NCI-H526 (cell line): Measurements from ENCODE around the gene BCAT1.
"Not testable (repeated sequence)": the region's sequence is repeated elsewhere in the genome, so short reads cannot be mapped to it uniquely, and the experiment has no call there.

Experiments used
- DNase-seq, 2 experiments: peaks; one replicate each; lab custom pipeline; 2025; lab: John Stamatoyannopoulos, UW

The BCAT1 gene

DNA sequence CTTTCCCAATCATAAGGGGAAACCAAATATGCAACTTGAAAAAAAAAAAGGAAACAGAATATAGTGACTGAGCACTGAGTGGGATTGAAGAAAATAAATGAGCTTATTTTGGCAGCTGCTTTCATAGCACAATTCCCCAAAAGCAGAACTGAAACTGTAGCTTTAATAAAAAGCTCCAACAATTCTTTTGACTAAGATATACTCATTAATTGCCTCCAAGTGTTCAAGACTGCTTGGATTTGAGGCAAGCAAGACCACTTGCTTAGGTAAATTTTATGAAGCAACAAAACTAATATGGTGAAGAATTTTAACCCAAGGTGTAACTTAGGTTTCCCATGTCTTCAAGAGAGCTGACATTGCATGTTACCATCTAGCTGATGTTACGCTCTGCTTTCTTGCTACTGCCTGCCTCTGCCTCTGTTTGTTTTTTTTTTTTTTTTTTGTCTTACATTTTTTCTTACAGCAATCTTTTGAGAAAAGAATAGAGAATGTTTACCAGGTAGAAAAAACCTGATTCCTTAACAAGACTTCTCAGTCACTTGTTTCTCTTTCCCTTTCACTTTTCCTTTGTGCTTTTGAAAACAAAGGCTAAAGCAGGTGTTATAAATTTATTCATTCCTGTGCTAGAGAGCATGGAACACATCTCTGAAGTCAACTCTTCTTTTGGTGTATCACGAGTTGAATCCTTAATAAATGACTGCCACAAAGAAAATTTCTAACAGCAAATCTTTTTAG, 134.4 kb downstream of the BCAT1 start:
- no peak for DNase-seq

DNA sequence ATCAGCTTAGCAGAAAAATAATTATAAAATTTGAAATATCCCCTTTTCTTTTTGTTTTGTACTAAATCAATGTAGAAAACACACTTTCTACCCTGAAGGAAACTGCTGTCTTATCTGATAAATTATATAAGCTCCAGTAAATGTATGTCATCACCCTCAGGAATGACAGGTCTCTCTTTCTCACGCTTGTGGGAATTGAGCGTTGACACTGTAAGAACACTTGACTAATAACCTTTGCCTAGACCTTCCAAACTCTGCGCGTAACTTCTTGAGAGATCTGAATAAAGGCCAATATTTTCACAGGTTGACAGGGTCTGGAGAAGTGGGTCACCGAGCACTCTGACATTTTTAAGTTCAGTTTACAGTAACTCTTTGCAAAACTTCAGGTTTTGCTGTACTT, 138.5 kb downstream of the BCAT1 start:
- DNase-seq, result no peak

DNA sequence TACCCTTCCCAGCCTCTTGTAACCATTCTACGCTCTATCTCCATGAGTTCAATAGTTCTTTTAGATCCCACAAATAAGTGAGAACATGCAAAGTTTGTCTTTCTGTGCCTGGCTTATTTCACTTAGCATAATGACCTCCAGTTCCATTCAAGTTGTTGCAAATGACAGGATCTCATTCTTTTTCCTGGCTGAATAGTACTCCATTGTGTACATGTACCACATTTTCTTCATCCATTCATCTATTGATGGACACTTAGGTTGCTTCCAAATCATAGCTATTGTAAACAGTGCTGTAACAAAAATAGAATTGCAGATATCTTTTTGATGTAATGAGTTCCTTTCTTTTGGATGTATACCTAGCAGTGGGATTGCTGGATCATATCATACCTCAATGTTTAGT, 139.6 kb downstream of the BCAT1 start:
- DNase-seq, result not testable (repeated sequence)

- no peak for DNase-seq
Observed at GRCh38 chr12:24808651-24809050, 140.2 kb downstream of the BCAT1 start.

DNA sequence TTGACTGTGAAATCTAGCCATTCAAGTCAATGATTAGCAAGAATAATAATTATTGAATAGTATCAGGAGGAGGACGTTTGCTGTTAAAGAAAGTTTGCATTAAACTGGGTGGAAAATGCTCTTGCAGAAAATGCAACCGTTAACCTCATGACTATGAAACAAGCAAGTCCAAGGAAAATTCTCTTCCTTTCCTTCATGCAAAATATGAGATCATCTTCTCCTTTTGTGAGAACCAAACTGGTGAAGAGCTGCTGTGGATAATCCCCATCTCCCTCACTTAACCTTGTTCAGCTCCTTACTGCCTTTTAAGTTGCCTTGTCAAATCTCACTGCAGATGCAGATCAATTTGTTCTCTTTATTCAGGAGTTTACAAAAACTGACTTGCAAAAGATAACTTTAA, 142.5 kb downstream of the BCAT1 start:
- DNase-seq, result no peak

GRCh38 chr12:24803430-24804245, 145.3 kb downstream of the BCAT1 start:
- DNase-seq, result no peak

GRCh38 chr12:24798335-24798734, 150.6 kb downstream of the BCAT1 start:
- DNase-seq, result no peak

DNA sequence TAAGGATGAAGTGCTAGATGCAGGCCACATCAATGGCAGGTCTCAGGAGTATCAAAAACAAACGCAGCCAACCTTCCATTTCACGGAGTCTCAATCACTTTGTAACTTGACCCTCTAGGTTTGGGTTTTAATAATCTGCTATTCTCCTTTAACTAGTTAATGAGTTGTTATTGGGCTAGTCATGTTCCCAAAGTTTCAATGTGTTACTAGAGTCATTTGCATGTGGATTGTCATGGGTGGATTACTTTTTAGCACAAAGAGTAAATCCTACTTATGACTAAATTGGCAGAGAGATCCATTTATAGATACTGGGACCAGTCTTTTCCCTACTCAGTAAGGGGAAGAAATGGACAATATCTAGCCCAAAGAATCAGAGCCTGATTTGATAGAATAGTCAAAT, 151.0 kb downstream of the BCAT1 start:
- DNase-seq, result no peak

DNA sequence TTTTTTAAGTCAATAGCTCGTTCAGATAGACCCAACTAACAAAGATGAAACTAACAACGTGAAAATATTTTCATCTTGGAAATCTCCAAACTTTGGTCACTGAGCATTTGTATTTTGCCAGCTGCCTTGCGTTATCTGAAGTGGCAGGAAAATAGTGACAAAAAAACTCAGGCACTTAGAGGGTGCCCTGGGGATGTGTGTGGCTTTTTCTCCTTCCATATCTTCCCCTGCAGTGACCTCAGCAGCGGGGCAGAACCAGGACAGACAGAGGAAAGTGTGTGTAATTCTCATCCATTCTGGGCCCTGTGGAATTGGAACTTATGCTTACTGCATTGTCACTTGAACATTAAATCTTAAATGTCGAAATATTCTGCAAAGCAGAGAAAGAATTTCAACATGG, 152.0 kb downstream of the BCAT1 start:
- no peak for DNase-seq

- no peak for DNase-seq
Observed at GRCh38 chr12:24795699-24796347, 153.1 kb downstream of the BCAT1 start.

DNA sequence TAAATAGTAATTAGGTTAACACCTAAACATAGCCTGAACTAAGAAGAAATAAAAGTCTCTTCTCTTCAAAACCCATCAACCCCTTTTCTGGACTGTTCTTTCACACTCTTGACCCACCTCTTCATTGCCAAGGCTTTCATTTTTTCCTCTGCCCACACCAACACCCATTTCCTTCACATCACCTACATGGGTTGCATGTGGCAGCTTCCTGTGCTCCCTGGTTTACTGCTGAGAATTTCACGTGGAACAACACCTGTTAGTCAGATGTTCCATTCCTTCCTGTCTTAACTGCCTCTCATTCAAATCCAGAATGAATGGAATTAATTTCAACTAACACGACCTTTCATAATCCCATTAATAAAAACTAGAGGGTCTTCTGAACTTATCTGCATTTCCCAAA, 157.3 kb downstream of the BCAT1 start:
- DNase-seq, result no peak

DNA sequence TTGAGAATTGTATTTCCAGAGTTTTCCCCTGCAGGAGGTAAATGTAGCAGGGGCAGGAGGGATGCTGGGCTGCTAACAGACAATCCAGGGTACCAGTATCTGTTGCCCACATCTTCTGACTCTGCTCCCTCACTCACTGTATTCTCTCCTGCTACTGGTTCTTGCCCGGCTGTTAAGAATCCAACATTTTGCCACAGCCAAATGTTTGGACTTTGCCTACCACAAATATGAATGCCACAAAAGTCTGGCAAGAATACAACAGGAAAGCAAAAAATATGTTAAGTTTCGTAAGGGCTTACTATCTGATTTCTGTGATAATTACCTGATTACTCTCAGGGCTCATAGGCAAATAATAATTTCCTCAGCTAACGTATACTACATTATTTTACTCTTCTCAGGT, 160.0 kb downstream of the BCAT1 start:
- DNase-seq, result no peak

GRCh38 chr12:24780697-24781368, 168.1 kb downstream of the BCAT1 start:
- DNase-seq, result peak in 1 of 2 experiments; percentile 45

DNA sequence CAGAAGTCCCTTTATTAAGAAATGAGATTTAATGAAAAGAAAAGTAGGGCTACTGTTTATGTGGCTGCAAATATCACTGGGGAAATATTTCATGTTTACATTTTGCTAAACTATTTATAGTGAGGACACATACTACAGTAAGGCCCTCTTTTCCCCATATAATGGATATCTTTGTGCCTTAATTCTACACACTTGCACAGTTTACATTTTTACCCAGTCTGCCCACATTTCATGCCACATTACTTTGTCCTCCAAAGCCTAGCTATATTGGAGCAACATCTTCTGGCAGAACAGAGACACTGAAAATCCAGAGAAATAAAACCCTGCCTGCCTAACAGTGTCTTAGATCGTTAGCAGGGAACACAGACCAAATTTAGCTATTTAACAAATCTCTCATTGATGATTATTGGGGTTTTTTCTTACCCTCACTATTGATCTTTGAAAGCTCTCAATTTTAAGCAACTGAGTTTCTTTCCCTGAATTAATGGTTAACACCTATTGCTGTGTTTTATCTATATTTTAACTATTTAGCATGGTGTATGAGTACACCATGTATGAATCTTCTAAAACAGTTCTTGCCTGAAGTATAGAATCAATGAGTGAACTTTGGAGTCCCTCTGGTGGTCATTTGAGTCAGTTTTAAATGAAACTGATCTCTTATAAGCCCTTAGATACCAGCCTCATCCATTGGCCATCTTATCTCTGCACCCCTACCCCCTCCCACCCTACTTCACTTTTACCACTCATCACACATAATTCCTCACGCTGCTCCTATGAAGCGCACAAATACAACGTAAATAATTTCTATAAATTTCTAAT, 170.2 kb downstream of the BCAT1 start:
- peak; percentile 35 to 69 for DNase-seq

- no peak for DNase-seq
Observed at GRCh38 chr12:24777359-24777758, 171.5 kb downstream of the BCAT1 start.

GRCh38 chr12:24776861-24777260, 172.0 kb downstream of the BCAT1 start:
- DNase-seq, result no peak

DNA sequence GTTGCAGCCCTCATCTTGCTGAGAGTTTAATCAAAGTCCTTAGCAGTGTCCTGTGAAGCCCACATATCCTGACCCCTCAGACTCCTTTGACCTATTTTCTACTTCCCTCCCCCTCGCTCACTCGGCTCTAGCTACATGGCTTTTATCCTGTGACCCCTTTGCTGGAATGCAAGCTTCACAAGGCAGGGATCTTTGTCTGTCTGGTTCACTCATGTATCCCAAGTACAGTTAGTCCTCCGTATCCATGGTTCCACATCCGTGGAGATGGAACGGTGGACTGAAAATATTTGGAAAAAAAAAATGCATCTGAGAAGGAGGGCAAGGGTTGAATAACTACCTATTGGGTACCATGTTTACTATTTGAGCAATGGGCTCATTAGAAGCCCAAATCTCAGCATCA, 173.8 kb downstream of the BCAT1 start:
- no peak for DNase-seq

- no peak for DNase-seq
Observed at GRCh38 chr12:24773996-24774395, 174.9 kb downstream of the BCAT1 start.

DNA sequence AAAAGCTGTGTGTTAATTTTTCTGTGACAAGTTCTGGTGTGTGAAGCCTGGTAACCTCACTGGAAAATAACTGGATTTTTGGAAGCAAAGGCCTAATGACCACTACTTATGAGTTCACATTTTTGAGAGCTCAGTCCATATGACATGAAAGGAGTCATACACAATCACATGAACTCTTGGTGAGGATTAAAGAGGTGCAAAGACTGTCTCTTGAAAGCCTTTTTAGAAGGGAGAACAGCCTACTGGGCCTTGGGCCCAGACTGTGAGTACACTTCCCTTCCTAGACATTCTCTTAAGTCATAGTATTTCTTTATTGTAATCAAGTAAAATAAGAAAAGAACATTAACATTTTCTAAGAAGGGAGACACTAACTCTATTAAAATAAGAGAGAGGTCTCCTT, 176.1 kb downstream of the BCAT1 start:
- no peak for DNase-seq

DNA sequence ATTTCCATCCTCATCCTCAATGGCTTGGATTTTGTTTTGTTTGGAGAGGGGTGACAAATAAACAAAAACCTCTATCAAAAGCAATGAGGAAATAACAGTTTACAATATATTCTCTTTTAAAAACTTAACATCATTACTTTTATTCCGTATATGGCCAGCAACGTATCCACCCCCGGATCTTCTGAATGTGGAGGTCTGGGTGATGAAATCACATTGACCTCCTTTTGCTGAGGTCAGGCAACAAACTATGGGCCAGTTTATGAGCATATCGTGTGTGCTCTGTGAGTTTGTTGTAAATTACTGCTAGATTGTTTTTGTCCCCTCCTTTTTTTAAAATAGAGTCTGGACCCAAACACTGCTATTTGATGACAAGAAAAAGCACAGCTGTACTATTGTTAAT, 178.1 kb downstream of the BCAT1 start:
- DNase-seq, result no peak

GRCh38 chr12:24770334-24770733, 178.6 kb downstream of the BCAT1 start:
- no peak for DNase-seq

GRCh38 chr12:24769682-24770081, 179.2 kb downstream of the BCAT1 start:
- no peak for DNase-seq
